Trophoblast cell (in vitro differentiated cells and primary cell): ENCODE measurements around the gene FCER1G.

ENCODE experiments used
- DNase-seq, 2 donors: peaks; one replicate each; pipeline ENCODE4 v3.0.0-alpha.2; 2016
- H2AFZ ChIP-seq: 2 replicates; pipeline ENCODE4 v1.6.1; 2013; ENCODE audit warnings: low read length, moderate library complexity, mild to moderate bottlenecking; ENCODE audit not compliant: insufficient read depth, poor library complexity
- H2AK5ac ChIP-seq: 2 replicates; pipeline ENCODE4 v1.6.1; 2013; ENCODE audit warnings: mild to moderate bottlenecking, low read length
- H2BK120ac ChIP-seq: 2 replicates; pipeline ENCODE4 v1.6.1; 2013; ENCODE audit warnings: low read length, mild to moderate bottlenecking, moderate library complexity; ENCODE audit not compliant: insufficient read depth, poor library complexity
- H2BK12ac ChIP-seq: 2 replicates; pipeline ENCODE4 v1.6.1; 2013; ENCODE audit warnings: mild to moderate bottlenecking, low read length, moderate library complexity
- H2BK5ac ChIP-seq: 2 replicates; pipeline ENCODE4 v1.6.1; 2013; ENCODE audit warnings: low read length, low read depth, moderate library complexity, mild to moderate bottlenecking; ENCODE audit not compliant: poor library complexity
- H3K14ac ChIP-seq: 2 replicates; pipeline ENCODE4 v1.6.1; 2013; ENCODE audit warnings: mild to moderate bottlenecking, low read length
- H3K18ac ChIP-seq: 2 replicates; pipeline ENCODE4 v1.6.1; 2013; ENCODE audit warnings: mild to moderate bottlenecking, low read length
- H3K23ac ChIP-seq: 2 replicates; pipeline ENCODE4 v1.6.1; 2013; ENCODE audit warnings: low read length
- H3K27ac ChIP-seq: 2 replicates; pipeline ENCODE4 v1.5.1; 2013; ENCODE audit warnings: low read depth, mild to moderate bottlenecking, inconsistent platforms, low read length, moderate library complexity
- H3K27me3 ChIP-seq: 2 replicates; pipeline ENCODE4 v1.6.1; 2013; ENCODE audit warnings: inconsistent platforms, mild to moderate bottlenecking, low read length, moderate library complexity; ENCODE audit not compliant: insufficient read depth
- H3K36me3 ChIP-seq, 2 experiments: 1 replicate in 1 of 2; 2 replicates in 1 of 2; pipeline ENCODE4 v1.6.1; 2013; ENCODE audit warnings: low read length in 2 of 2, mild to moderate bottlenecking in 2 of 2, moderate library complexity in 1 of 2; ENCODE audit not compliant: insufficient read depth in 2 of 2, control insufficient read depth in 1 of 2
- H3K4ac ChIP-seq: 2 replicates; pipeline ENCODE4 v1.6.1; 2013; ENCODE audit warnings: low read depth, mild to moderate bottlenecking, low read length, moderate library complexity
- H3K4me1 ChIP-seq, 2 experiments: 1 replicate in 1 of 2; 2 replicates in 1 of 2; pipeline ENCODE4 v1.6.1; 2013; ENCODE audit warnings: low read length in 2 of 2, mild to moderate bottlenecking in 2 of 2, moderate library complexity in 1 of 2; ENCODE audit not compliant: insufficient read depth in 2 of 2, control insufficient read depth in 1 of 2
- H3K4me2 ChIP-seq: 2 replicates; pipeline ENCODE4 v1.6.1; 2013; ENCODE audit warnings: inconsistent platforms, mild to moderate bottlenecking, low read length, moderate library complexity
- H3K4me3 ChIP-seq: 2 replicates; pipeline ENCODE4 v1.5.1; 2013; ENCODE audit warnings: mild to moderate bottlenecking, low read depth, low read length, inconsistent platforms
- H3K79me1 ChIP-seq: one replicate; pipeline ENCODE4 v1.6.1; 2013; ENCODE audit warnings: low read length
- H3K79me2 ChIP-seq: 2 replicates; pipeline ENCODE4 v1.6.1; 2013; ENCODE audit warnings: low read length, mild to moderate bottlenecking; ENCODE audit not compliant: control insufficient read depth, insufficient read depth, poor library complexity
- H3K9ac ChIP-seq: 2 replicates; pipeline ENCODE4 v1.6.1; 2013; ENCODE audit warnings: mild to moderate bottlenecking, low read length
- H3K9me3 ChIP-seq: 2 replicates; pipeline ENCODE4 v1.6.1; 2013; ENCODE audit warnings: low read depth, mild to moderate bottlenecking, control low read depth, inconsistent platforms, low read length; ENCODE audit not compliant: insufficient read depth
- H4K12ac ChIP-seq: 2 replicates; pipeline ENCODE4 v1.6.1; 2013; ENCODE audit warnings: low read depth, mild to moderate bottlenecking, low read length, moderate library complexity
- H4K8ac ChIP-seq: 2 replicates; pipeline ENCODE4 v1.6.1; 2013; ENCODE audit warnings: low read depth, mild to moderate bottlenecking, low read length, moderate library complexity
- H4K91ac ChIP-seq: one replicate; pipeline ENCODE4 v1.6.1; 2013; ENCODE audit warnings: low read depth, mild to moderate bottlenecking, low read length, moderate library complexity
- WGBS: extraction: QIAGEN DNeasy Blood & Tissue Kit; methylation state at CpG from one replicate; pipeline ENCODE4 v1.1.7; 2013; ENCODE audit warnings: missing lambda C conversion rate; ENCODE audit not compliant: insufficient read length, insufficient coverage; ENCODE audit errors: extremely low coverage; 5-methylcytosine and 5-hydroxymethylcytosine counted together

FCER1G gene

DNA sequence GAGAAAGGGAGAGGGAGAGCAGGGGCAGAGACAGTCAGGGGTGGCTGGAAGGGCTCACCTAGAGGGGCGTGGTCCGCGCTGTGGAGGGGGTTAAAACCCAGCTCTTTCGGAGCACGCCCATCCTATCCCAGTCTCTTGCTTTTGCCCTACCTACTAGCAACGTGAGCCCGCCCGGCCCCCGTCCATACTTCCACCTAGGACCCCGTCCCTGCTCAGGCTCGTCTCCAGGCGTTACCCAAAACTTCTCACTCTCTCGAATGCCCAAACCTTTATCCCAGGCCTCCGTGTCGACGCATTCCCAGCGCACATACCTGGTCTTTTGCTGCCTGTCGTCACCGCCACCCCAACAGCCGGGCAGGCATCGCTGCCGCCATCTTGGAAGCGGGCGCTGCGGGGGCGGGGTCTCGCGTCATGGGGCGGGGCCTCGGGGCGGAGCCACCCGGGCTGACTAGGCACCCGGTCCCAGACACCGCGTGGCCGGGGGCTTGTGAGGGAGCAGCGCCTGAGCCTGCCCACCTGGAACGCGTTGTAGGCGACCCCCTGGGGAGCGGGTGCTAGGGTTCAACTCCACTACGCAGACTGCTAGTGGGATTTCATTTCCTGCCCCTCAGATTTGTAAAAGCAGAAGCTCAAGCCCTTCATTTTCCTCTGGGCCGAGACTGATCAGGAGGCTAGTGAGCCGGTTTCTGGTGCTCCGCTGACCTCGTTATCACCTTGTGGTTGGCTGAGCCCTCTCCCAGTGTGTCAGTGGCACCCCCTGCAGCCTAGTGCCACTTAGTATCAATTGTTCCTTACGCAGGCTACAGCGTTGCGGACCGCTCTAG, 37.8 kb upstream of the FCER1G start, which contains the start of gene B4GALT3:
Gene B4GALT3, minus strand, starts transcription at position 396 of the 824 bp plus-strand sequence. CDS start 1,447 bp downstream, outside the sequence.
- H3K79me1 ChIP-seq: peaks cover 8% of the 10 kb centered on the region
- no peaks in the 10 kb centered on the region for H3K27me3 ChIP-seq
- H3K18ac ChIP-seq: peak within 1 kb of the TSS; percentile 98
- H4K91ac ChIP-seq: peak within 1 kb of the TSS; percentile 92
- peak within 1 kb of the TSS; percentile 82 for H2BK5ac ChIP-seq
- peak within 1 kb of the TSS; percentile 31 for H3K27ac ChIP-seq
- H3K4me1 ChIP-seq: peaks cover 6 to 8% of the 10 kb centered on the region in 2 experiments
- H2AK5ac ChIP-seq: peak within 1 kb of the TSS; percentile 12
- peak within 1 kb of the TSS; percentile 53 for H3K4ac ChIP-seq
- no peak within 1 kb of the TSS for H2BK12ac ChIP-seq
- H3K36me3 ChIP-seq: peaks cover 19 to 27% of the 10 kb centered on the region in 2 experiments
- peak within 1 kb of the TSS; percentile 96 for H3K14ac ChIP-seq
- peak; percentile 80 to 87 for DNase-seq
- peak within 1 kb of the TSS; percentile 88 for H2BK120ac ChIP-seq
- H3K4me3 ChIP-seq: peak within 1 kb of the TSS; percentile 91
- H3K79me2 ChIP-seq: peaks cover 8% of the 10 kb centered on the region
- H2AFZ ChIP-seq: peak within 1 kb of the TSS; percentile 95
- peak within 1 kb of the TSS; percentile 97 for H3K4me2 ChIP-seq
- H3K23ac ChIP-seq: no peak within 1 kb of the TSS
- peak within 1 kb of the TSS; percentile 87 for H3K9ac ChIP-seq
- peak within 1 kb of the TSS; percentile 96 for H4K8ac ChIP-seq
- peaks cover 2% of the 10 kb centered on the region for H3K9me3 ChIP-seq
- H4K12ac ChIP-seq: peak within 1 kb of the TSS; percentile 87
- no CpG with 5 or more reads among the region's 50 CpGs for WGBS

DNA sequence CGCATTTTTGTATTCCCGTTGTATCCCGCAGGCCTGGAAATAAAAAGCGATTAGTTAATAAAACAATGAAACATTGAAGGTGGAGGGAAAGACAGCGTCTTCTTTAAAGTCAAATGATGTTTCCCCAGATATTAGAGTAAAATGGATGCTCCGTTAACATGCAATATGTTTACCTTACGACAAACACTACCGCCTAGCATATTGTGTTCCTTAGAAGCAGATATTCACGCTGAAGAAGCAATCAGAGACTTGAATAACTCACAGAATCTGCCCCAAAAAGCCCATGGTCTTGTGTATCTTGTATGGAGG, 37.2 kb upstream of the FCER1G start:
- Histone ChIP-seq H4K12ac (no peak overlapping the region), H2BK120ac (peak overlapping the region; percentile 33), H3K4me3 (peak overlapping the region; percentile 13), H3K23ac (no peak overlapping the region), H4K91ac (peak overlapping the region; percentile 76), H2BK5ac (no peak overlapping the region), H2AK5ac (no peak overlapping the region), H3K27ac (no peak overlapping the region), H2BK12ac (no peak overlapping the region), H3K18ac (peak overlapping the region; percentile 54), H3K79me2 (peaks cover 8% of the 10 kb centered on the region), H3K4me1 (peaks cover 6 to 8% of the 10 kb centered on the region in 2 experiments), H3K36me3 (peaks cover 16 to 21% of the 10 kb centered on the region in 2 experiments), H3K14ac (no peak overlapping the region), H3K4me2 (peak overlapping the region; percentile 97), H3K79me1 (peaks cover 8% of the 10 kb centered on the region), H3K9me3 (peaks cover 2% of the 10 kb centered on the region), H3K9ac (no peak overlapping the region), H4K8ac (peak overlapping the region; percentile 95), H3K27me3 (no peaks in the 10 kb centered on the region), H3K4ac (no peak overlapping the region), H2AFZ (peak overlapping the region; percentile 95)
- no peak for DNase-seq
- no CpG with 5 or more reads among the region's 9 CpGs for whole genome bisulfite sequencing

DNA sequence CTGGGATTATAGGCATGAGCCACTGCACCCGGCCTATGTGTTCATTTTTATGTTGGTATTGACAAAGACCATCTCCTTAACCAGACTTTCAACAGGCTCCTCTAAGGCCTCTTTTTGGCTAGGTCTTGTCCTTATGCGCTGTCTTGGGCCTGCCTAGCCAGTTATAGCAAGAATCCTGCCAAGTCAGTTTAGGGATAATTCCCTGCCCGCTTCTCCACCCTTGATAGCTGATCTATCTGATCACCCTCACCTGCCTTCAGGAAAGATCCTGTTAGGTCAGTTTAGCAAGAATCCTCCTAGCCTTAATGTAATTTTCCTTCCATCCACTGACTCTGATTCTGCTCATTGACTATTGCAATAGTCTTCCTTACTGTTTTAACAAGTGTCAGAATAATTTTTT, 35.4 kb upstream of the FCER1G start:
- Histone ChIP-seq H3K4ac (no peak overlapping the region), H3K4me3 (no peak overlapping the region), H3K27ac (no peak overlapping the region), H3K18ac (no peak overlapping the region), H3K79me2 (peaks cover 8% of the 10 kb centered on the region), H4K8ac (no peak overlapping the region), H3K9ac (no peak overlapping the region), H2BK12ac (no peak overlapping the region), H3K23ac (no peak overlapping the region), H3K9me3 (no peaks in the 10 kb centered on the region), H3K4me1 (peaks cover 6 to 8% of the 10 kb centered on the region in 2 experiments), H2AFZ (no peak overlapping the region), H2AK5ac (no peak overlapping the region), H3K79me1 (peaks cover 8% of the 10 kb centered on the region), H3K14ac (no peak overlapping the region), H2BK5ac (no peak overlapping the region), H3K4me2 (no peak overlapping the region), H2BK120ac (no peak overlapping the region), H4K12ac (no peak overlapping the region), H3K36me3 (peaks cover 7 to 9% of the 10 kb centered on the region in 2 experiments), H4K91ac (no peak overlapping the region), H3K27me3 (no peaks in the 10 kb centered on the region)
- no CpG with 5 or more reads among the region's 3 CpGs for WGBS
- DNase-seq: peak; percentile 91 to 96

DNA sequence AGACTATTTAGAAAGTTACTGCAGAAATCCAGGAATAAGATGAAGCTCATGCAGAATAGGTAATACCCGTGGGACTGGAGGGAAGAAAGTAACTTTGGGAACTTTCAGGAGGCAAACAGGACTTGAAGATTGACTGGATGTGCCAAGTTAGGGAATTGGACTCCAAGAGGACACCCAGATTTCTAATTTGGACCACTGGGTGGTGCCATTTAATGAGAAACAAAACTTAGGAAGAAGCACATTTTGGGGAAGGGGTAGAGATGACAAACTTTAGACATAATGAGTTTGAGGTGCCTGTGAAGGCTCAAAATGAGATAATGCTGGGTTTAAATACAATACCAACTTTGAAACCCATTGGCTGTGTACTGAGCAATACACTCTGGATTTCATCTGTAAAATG, 34.5 kb upstream of the FCER1G start:
- no peak overlapping the region for H2AFZ ChIP-seq
- H3K14ac ChIP-seq: no peak overlapping the region
- H3K9ac ChIP-seq: no peak overlapping the region
- no peak overlapping the region for H3K23ac ChIP-seq
- H3K79me2 ChIP-seq: peaks cover 8% of the 10 kb centered on the region
- no peaks in the 10 kb centered on the region for H3K27me3 ChIP-seq
- no peak for DNase-seq
- peaks cover under 1 to 1% of the 10 kb centered on the region in 2 experiments for H3K36me3 ChIP-seq
- no peak overlapping the region for H4K8ac ChIP-seq
- H3K4me1 ChIP-seq: peaks cover 6 to 8% of the 10 kb centered on the region in 2 experiments
- H2BK12ac ChIP-seq: no peak overlapping the region
- WGBS: no CpG with 5 or more reads among the region's 1 CpG
- H2AK5ac ChIP-seq: no peak overlapping the region
- H3K4me3 ChIP-seq: no peak overlapping the region
- H4K91ac ChIP-seq: no peak overlapping the region
- no peak overlapping the region for H2BK5ac ChIP-seq
- no peaks in the 10 kb centered on the region for H3K9me3 ChIP-seq
- H3K18ac ChIP-seq: no peak overlapping the region
- no peak overlapping the region for H2BK120ac ChIP-seq
- peaks cover 8% of the 10 kb centered on the region for H3K79me1 ChIP-seq
- no peak overlapping the region for H3K4me2 ChIP-seq
- no peak overlapping the region for H3K4ac ChIP-seq
- H3K27ac ChIP-seq: no peak overlapping the region
- H4K12ac ChIP-seq: no peak overlapping the region
